Measurements from ENCODE around the gene TREM2.

DNA sequence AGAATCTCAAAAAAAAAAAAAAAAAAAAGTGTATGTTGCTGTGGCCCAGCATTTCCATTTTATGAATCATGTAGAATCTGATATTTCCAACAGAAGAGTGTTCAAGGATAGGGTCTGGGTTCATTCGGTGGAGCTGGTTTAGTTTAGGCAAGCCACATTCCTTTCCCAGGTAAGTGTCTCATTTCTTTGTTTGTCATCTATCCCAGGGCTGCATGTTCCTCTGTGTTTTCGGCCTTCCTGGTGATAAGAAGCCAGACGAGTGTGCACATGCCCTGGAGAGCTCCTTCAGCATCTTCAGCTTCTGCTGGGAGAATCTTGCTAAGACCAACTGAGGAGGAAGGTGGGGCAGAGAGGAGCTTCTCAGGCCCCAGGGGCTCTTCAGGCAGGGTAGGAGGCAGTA is 51.9 kb downstream of the TREM2 start:
- TF ChIP-seq POLR2A (IDR thresholded peaks at IDR 0.05): no peak
- TF ChIP-seq, protein P1, sequence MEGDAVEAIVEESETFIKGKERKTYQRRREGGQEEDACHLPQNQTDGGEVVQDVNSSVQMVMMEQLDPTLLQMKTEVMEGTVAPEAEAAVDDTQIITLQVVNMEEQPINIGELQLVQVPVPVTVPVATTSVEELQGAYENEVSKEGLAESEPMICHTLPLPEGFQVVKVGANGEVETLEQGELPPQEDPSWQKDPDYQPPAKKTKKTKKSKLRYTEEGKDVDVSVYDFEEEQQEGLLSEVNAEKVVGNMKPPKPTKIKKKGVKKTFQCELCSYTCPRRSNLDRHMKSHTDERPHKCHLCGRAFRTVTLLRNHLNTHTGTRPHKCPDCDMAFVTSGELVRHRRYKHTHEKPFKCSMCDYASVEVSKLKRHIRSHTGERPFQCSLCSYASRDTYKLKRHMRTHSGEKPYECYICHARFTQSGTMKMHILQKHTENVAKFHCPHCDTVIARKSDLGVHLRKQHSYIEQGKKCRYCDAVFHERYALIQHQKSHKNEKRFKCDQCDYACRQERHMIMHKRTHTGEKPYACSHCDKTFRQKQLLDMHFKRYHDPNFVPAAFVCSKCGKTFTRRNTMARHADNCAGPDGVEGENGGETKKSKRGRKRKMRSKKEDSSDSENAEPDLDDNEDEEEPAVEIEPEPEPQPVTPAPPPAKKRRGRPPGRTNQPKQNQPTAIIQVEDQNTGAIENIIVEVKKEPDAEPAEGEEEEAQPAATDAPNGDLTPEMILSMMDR (IDR thresholded peaks at IDR 0.05): no peak

All from body of pancreas (tissue), 4 donors.